K562 treated with DMSO at 1 percent for 4 hours (cell line): ENCODE data around the gene NAGS. TPM values are rescaled to one million over a fixed set of nuclear protein-coding genes. Genes with fewer than 3 reads are reported as not detected.

Experiments used
- total RNA-seq: library from RNA; unstranded; fragments of 300-600 nt; gene quantifications from 2 replicates; pipeline ENCODE4 v1.2.3, GENCODE V29; 2022; ENCODE audit not compliant: insufficient read depth

Gene NAGS, protein sequence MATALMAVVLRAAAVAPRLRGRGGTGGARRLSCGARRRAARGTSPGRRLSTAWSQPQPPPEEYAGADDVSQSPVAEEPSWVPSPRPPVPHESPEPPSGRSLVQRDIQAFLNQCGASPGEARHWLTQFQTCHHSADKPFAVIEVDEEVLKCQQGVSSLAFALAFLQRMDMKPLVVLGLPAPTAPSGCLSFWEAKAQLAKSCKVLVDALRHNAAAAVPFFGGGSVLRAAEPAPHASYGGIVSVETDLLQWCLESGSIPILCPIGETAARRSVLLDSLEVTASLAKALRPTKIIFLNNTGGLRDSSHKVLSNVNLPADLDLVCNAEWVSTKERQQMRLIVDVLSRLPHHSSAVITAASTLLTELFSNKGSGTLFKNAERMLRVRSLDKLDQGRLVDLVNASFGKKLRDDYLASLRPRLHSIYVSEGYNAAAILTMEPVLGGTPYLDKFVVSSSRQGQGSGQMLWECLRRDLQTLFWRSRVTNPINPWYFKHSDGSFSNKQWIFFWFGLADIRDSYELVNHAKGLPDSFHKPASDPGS
- 0.42 TPM in 1 of 2 replicates, not detected in the other for total RNA-seq

DNA sequence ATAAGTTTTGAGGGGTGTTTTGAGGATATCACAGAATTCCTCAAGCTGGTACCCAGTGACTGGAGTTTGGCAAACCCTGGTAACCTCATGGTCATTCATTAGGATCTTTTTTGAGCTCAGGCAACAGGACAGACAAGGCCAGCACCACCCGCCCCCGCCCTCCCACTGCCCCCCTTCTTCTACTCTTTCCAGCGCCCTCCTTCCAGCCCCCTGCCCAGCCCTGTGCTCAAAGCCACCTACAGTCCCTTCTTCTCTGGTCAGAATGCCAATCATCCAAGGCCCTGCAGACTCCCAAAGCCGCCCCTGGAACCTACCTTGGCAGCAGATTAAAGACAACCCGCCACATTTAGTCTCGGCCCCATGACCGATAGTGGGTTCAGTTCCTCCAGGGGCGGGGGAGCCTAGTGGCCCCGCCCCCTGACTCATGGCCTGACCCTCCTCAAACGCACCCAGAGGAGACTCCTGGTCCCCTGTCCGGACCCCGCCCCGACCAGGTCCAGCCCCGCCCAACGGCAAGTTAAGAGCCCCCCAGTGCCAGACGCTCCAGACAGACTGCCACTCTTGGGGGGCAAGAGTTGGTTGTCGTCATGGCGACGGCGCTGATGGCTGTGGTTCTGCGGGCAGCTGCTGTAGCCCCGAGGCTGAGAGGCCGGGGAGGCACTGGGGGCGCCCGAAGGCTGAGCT lies at the start of gene NAGS:
TSS of gene NAGS (plus strand) at position 546 of the 684 bp plus-strand sequence. CDS start at position 588, 42 bp downstream.

DNA sequence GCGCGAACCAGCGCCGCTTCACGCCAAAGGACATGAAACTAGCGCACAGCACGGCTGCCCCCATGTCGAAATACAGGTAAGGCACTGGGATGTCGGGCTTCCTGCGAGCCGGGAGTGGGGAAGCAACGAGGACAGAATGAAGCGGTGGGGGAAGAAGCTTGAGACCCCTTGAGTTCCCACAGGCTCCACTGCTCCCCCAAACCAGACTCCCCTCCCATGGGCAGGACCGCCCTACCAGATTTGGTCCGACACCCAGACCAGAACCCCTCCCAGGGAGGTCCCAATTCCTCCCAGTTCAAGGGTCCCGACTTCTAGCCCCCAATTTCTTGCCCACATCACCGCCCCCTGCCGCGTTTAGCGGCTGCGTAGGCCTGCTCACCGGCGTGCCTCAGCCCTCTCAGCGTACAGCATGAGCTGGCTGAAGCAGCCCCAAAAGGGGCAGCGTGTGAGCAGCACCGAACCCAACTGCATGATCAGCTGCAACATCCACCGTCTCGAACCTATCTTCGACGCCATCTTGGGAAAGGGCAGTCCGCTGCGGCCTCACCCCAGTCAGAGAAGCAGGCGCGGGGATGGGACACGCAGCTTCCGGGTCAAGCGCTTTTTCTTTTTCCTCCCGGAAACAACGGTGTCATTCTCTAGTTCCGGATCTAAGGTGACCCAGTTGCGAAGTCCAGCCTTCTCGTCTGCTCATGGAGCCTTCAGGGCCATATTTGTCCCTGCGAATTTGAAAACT lies 10.2 kb downstream of the NAGS start, which contains the start of gene TMEM101:
TSS of gene TMEM101 (minus strand) at position 527 of the 736 bp plus-strand sequence. CDS start at position 516, 11 bp downstream.

Other genes starting within 250 kb of the NAGS start
- gene SOST, start 245.8 kb upstream of the NAGS start, total RNA-seq: not detected in 2 replicates
- gene DUSP3, start 225.6 kb upstream of the NAGS start, total RNA-seq: 13.9 and 18.7 TPM in 2 replicates
- not detected in 2 replicates for gene CFAP97D1, start 224.2 kb upstream of the NAGS start, total RNA-seq
- gene MPP3, start 171.5 kb upstream of the NAGS start, total RNA-seq: 1.5 TPM in 1 of 2 replicates, not detected in the other
- gene CD300LG, start 157.4 kb upstream of the NAGS start, total RNA-seq: not detected in 2 replicates
- gene MPP2, start 97.1 kb upstream of the NAGS start, total RNA-seq: not detected in 2 replicates
- gene PPY, start 62.1 kb upstream of the NAGS start, total RNA-seq: not detected in 2 replicates
- not detected in 2 replicates for gene PYY, start 50.7 kb upstream of the NAGS start, total RNA-seq
- gene TMEM101, start 10.3 kb downstream of the NAGS start, total RNA-seq: 51.5 and 53.2 TPM in 2 replicates
- gene LSM12, start 62.0 kb downstream of the NAGS start, total RNA-seq: 23.5 and 32.5 TPM in 2 replicates
- gene G6PC3, start 66.1 kb downstream of the NAGS start, total RNA-seq: 38.8 TPM in 2 replicates
- 36.1 and 51.2 TPM in 2 replicates for gene HDAC5, start 119.0 kb downstream of the NAGS start, total RNA-seq
- gene HROB, start 137.3 kb downstream of the NAGS start, total RNA-seq: 9.9 and 11.4 TPM in 2 replicates
- gene ASB16, start 166.1 kb downstream of the NAGS start, total RNA-seq: not detected in 2 replicates
- gene TMUB2, start 182.3 kb downstream of the NAGS start, total RNA-seq: 21.4 and 22.4 TPM in 2 replicates
- gene ATXN7L3, start 195.3 kb downstream of the NAGS start, total RNA-seq: 46.2 and 59.4 TPM in 2 replicates
- 41.5 and 46.4 TPM in 2 replicates for gene UBTF, start 215.1 kb downstream of the NAGS start, total RNA-seq